ENCODE results near the gene RAPGEF4. TPM values are rescaled to one million over a fixed set of nuclear protein-coding genes. Genes with fewer than 3 reads are reported as not detected.
A peak's percentile ranks its signal among the peaks of the same experiment; 100 is the strongest.
"Not testable (repeated sequence)": the region's sequence is repeated elsewhere in the genome, so short reads cannot be mapped to it uniquely, and the experiment has no call there.

Gene RAPGEF4
- total RNA-seq, 2 experiments from 2014 or later, result 0.33 to 0.72 TPM

GRCh38 chr2:173021939-173022371, 286.3 kb downstream of the RAPGEF4 start:
- H3K9me3 Mint-ChIP-seq, result no peaks in the 10 kb centered on the region

GRCh38 chr2:173023718-173024117, 288.1 kb downstream of the RAPGEF4 start:
- Mint-ChIP-seq H3K9me3 (no peaks in the 10 kb centered on the region), H3K4me3 (no peak overlapping the region), H3K4me1 (no peaks in the 10 kb centered on the region), H3K36me3 (no peaks in the 10 kb centered on the region), H3K27ac (no peak overlapping the region), H3K27me3 (no peaks in the 10 kb centered on the region)
- no peak for DNase-seq

More at GRCh38 chr2:173021939-173022371, 286.3 kb downstream of the RAPGEF4 start:
- H3K4me1 Mint-ChIP-seq, result no peaks in the 10 kb centered on the region
- no peak overlapping the region for H3K4me3 Mint-ChIP-seq
- no peak overlapping the region for H3K27ac Mint-ChIP-seq
- no peaks in the 10 kb centered on the region for H3K27me3 Mint-ChIP-seq
- no peak for DNase-seq
- no peaks in the 10 kb centered on the region for H3K36me3 Mint-ChIP-seq

- Mint-ChIP-seq H3K27me3 (no peaks in the 10 kb centered on the region), H3K4me1 (no peaks in the 10 kb centered on the region), H3K9me3 (no peaks in the 10 kb centered on the region), H3K27ac (no peak overlapping the region), H3K4me3 (no peak overlapping the region), H3K36me3 (no peaks in the 10 kb centered on the region)
- DNase-seq, result no peak
Observed at GRCh38 chr2:173026479-173026878, 290.8 kb downstream of the RAPGEF4 start.

GRCh38 chr2:173027181-173028128, 291.8 kb downstream of the RAPGEF4 start:
- no peaks in the 10 kb centered on the region for H3K27me3 Mint-ChIP-seq
- H3K4me3 Mint-ChIP-seq, result no peak overlapping the region
- H3K9me3 Mint-ChIP-seq, result no peaks in the 10 kb centered on the region
- H3K27ac Mint-ChIP-seq, result no peak overlapping the region
- peak; percentile 63 for DNase-seq
- H3K36me3 Mint-ChIP-seq, result no peaks in the 10 kb centered on the region
- no peaks in the 10 kb centered on the region for H3K4me1 Mint-ChIP-seq

- no peak for DNase-seq
- no peak overlapping the region for H3K4me3 Mint-ChIP-seq
- no peaks in the 10 kb centered on the region for H3K36me3 Mint-ChIP-seq
- no peak overlapping the region for H3K27ac Mint-ChIP-seq
- H3K4me1 Mint-ChIP-seq, result no peaks in the 10 kb centered on the region
- H3K27me3 Mint-ChIP-seq, result no peaks in the 10 kb centered on the region
- no peaks in the 10 kb centered on the region for H3K9me3 Mint-ChIP-seq
Observed at GRCh38 chr2:173028141-173028540, 292.5 kb downstream of the RAPGEF4 start.

- H3K36me3 Mint-ChIP-seq, result no peaks in the 10 kb centered on the region
- no peaks in the 10 kb centered on the region for H3K27me3 Mint-ChIP-seq
- no peaks in the 10 kb centered on the region for H3K9me3 Mint-ChIP-seq
- no peaks in the 10 kb centered on the region for H3K4me1 Mint-ChIP-seq
- no peak for DNase-seq
- H3K27ac Mint-ChIP-seq, result no peak overlapping the region
- no peak overlapping the region for H3K4me3 Mint-ChIP-seq
Observed at GRCh38 chr2:173028671-173029070, 293.0 kb downstream of the RAPGEF4 start.

GRCh38 chr2:173030561-173031490, 295.2 kb downstream of the RAPGEF4 start:
- DNase-seq, result no peak
- Mint-ChIP-seq H3K36me3 (no peaks in the 10 kb centered on the region), H3K27me3 (no peaks in the 10 kb centered on the region), H3K9me3 (no peaks in the 10 kb centered on the region), H3K4me1 (peaks cover 5% of the 10 kb centered on the region), H3K4me3 (no peak overlapping the region), H3K27ac (no peak overlapping the region)

- H3K27me3 Mint-ChIP-seq, result no peaks in the 10 kb centered on the region
- H3K27ac Mint-ChIP-seq, result no peak overlapping the region
- H3K9me3 Mint-ChIP-seq, result no peaks in the 10 kb centered on the region
- no peaks in the 10 kb centered on the region for H3K36me3 Mint-ChIP-seq
- DNase-seq, result no peak
- H3K4me3 Mint-ChIP-seq, result no peak overlapping the region
- peaks cover 5% of the 10 kb centered on the region for H3K4me1 Mint-ChIP-seq
Observed at GRCh38 chr2:173032032-173032431, 296.4 kb downstream of the RAPGEF4 start.

GRCh38 chr2:173033084-173033483, 297.4 kb downstream of the RAPGEF4 start:
- Mint-ChIP-seq H3K4me3 (no peak overlapping the region), H3K27me3 (no peaks in the 10 kb centered on the region), H3K9me3 (no peaks in the 10 kb centered on the region), H3K27ac (no peak overlapping the region), H3K36me3 (no peaks in the 10 kb centered on the region), H3K4me1 (peaks cover 5% of the 10 kb centered on the region)
- DNase-seq, result no peak

GRCh38 chr2:173034143-173034542, 298.5 kb downstream of the RAPGEF4 start:
- Mint-ChIP-seq H3K27me3 (no peaks in the 10 kb centered on the region), H3K9me3 (no peaks in the 10 kb centered on the region), H3K27ac (no peak overlapping the region), H3K36me3 (no peaks in the 10 kb centered on the region), H3K4me1 (peaks cover 5% of the 10 kb centered on the region), H3K4me3 (no peak overlapping the region)
- DNase-seq, result no peak

GRCh38 chr2:173037245-173038120, 301.8 kb downstream of the RAPGEF4 start:
- H3K4me1 Mint-ChIP-seq, result peaks cover 5% of the 10 kb centered on the region
- no peak overlapping the region for H3K4me3 Mint-ChIP-seq
- no peak for DNase-seq
- H3K27ac Mint-ChIP-seq, result no peak overlapping the region
- no peaks in the 10 kb centered on the region for H3K9me3 Mint-ChIP-seq
- no peaks in the 10 kb centered on the region for H3K27me3 Mint-ChIP-seq
- H3K36me3 Mint-ChIP-seq, result no peaks in the 10 kb centered on the region

GRCh38 chr2:173038257-173038656, 302.6 kb downstream of the RAPGEF4 start:
- not testable (repeated sequence) for H3K27me3 Mint-ChIP-seq, H3K27ac Mint-ChIP-seq, H3K9me3 Mint-ChIP-seq, H3K4me3 Mint-ChIP-seq, H3K4me1 Mint-ChIP-seq, DNase-seq, H3K36me3 Mint-ChIP-seq

GRCh38 chr2:173040729-173041128, 305.1 kb downstream of the RAPGEF4 start:
- no peak overlapping the region for H3K27ac Mint-ChIP-seq
- no peaks in the 10 kb centered on the region for H3K27me3 Mint-ChIP-seq
- H3K4me1 Mint-ChIP-seq, result no peaks in the 10 kb centered on the region
- H3K36me3 Mint-ChIP-seq, result no peaks in the 10 kb centered on the region
- DNase-seq, result no peak
- H3K9me3 Mint-ChIP-seq, result no peaks in the 10 kb centered on the region
- H3K4me3 Mint-ChIP-seq, result no peak overlapping the region

GRCh38 chr2:173043476-173043875, 307.8 kb downstream of the RAPGEF4 start:
- Mint-ChIP-seq H3K36me3 (no peaks in the 10 kb centered on the region), H3K27ac (no peak overlapping the region), H3K4me1 (peaks cover under 1% of the 10 kb centered on the region), H3K27me3 (no peaks in the 10 kb centered on the region), H3K4me3 (no peak overlapping the region), H3K9me3 (no peaks in the 10 kb centered on the region)
- no peak for DNase-seq

All from activated naive CD8-positive, alpha-beta T cell treated with anti-CD3 and anti-CD28 coated beads for 36 hours (primary cell).